Heart right ventricle (tissue), 16 donors: Measurements from ENCODE around the gene SLC2A6. TPM values are rescaled to one million over a fixed set of nuclear protein-coding genes. Genes with fewer than 3 reads are reported as not detected.

Experiments
- ATAC-seq, 8 donors: fragments of 200-7000 bp; cut with Tn5 transposase; one replicate each; pipeline ENCODE4 v1.9.1; 2020; ENCODE audit warnings: mild to moderate bottlenecking in 8 of 8, moderate library complexity in 8 of 8, moderate number of reproducible peaks in 1 of 8
- DNase-seq, 2 donors: peaks; one replicate each; pipeline ENCODE4 v3.0.0-alpha.2; 2020
- H3K27ac ChIP-seq, 10 donors: fragments of 200-600 bp; sonication (generic) in 2 of 10; one replicate each; pipeline versions ENCODE4 v1.5.0 to v1.8.0; 2020 to 2022; ENCODE audit warnings: mild to moderate bottlenecking in 3 of 10
- H3K27me3 ChIP-seq, 7 donors: fragments of 200-600 bp; one replicate each; pipeline ENCODE4 v1.8.0; 2021 to 2022; ENCODE audit warnings: mild to moderate bottlenecking in 2 of 7
- H3K36me3 ChIP-seq, 9 donors: fragments of 200-600 bp; sonication (generic) in 1 of 9; one replicate each; pipeline versions ENCODE4 v1.5.0 to v1.8.0; 2020 to 2022; ENCODE audit warnings: mild to moderate bottlenecking in 2 of 9
- H3K4me1 ChIP-seq, 9 donors: fragments of 200-600 bp; sonication (generic) in 1 of 9; one replicate each; pipeline versions ENCODE4 v1.5.0 to v1.8.0; 2020 to 2022; ENCODE audit warnings: mild to moderate bottlenecking in 4 of 9
- H3K4me3 ChIP-seq, 10 donors: fragments of 200-600 bp; sonication (generic) in 2 of 10; one replicate each; pipeline versions ENCODE4 v1.5.0 to v1.8.0; 2020 to 2022; ENCODE audit warnings: mild to moderate bottlenecking in 7 of 10, moderate library complexity in 2 of 10
- H3K9me3 ChIP-seq, 11 donors: fragments of 200-600 bp in 10 of 11; sonication (generic) in 2 of 11; one replicate each; pipeline versions ENCODE4 v1.5.0 to v1.8.0; 2013 to 2022; ENCODE audit warnings: mild to moderate bottlenecking in 2 of 11, control low read depth in 1 of 11, moderate library complexity in 1 of 11
- WGBS, 2 donors: extraction: QIAGEN DNeasy Blood & Tissue Kit; methylation state at CpG; one replicate each; pipeline ENCODE4 v1.1.7; 2013; ENCODE audit warnings: inconsistent platforms in 1 of 2; 5-methylcytosine and 5-hydroxymethylcytosine counted together
- intact Hi-C, 10 donors: fragments of 100-400 bp; cut with DNase I; formaldehyde crosslinking; loops; one replicate each; pipeline versions ENCODE4 v1.11.1 to v1.14.2; 2022
- polyA plus RNA-seq, 2 donors: library from polyadenylated mRNA; stranded (reverse); fragments of 200-250 nt; gene quantifications; one replicate each; pipeline ENCODE4 v1.2.3, GENCODE V29; 2013
- total RNA-seq, 10 donors: library from RNA; stranded (reverse); fragmentation: NEBNext Ultra II Directional in 3 of 10; extraction: Animal tissue kit (Norgen Biotek cat#: 25700) in 3 of 10; gene quantifications; one replicate each; pipeline versions ENCODE4 v1.2.1 to v1.2.4, GENCODE V29; 2021 to 2023
- TF ChIP-seq, protein P1 (sequence below), 9 donors: fragments of 200-600 bp; sonication (generic) in 2 of 9; IDR thresholded peaks; one replicate each; pipeline versions ENCODE4 v1.5.0 to v1.8.0; 2021 to 2022; ENCODE audit warnings: antibody characterized with exemption in 9 of 9, mild to moderate bottlenecking in 5 of 9, moderate library complexity in 1 of 9
- donor health status: Arrhythmogenic right ventricular cardiomyopathy.
- donor health status: ischemic (EF 13 %, LVEDD 7.1; RV severe dilation, severe dysfunction).
- donor health status: healthy with polysubstance abuse.
- donor health status: DM: no; HTN: yes; CAD: no.
- donor health status: DM: no; HTN: no; CAD: no.
- donor health status: ischemic (EF 25% LVEDD 6.9; RV normal size, moderate dysfunction).
- donor health status: ischemic (EF 25% LVEDD 5.7; RV mildly dilated, moderate dysfunction).
- donor health status: healthy.
- donor health status: DM: yes; HTN: yes; CAD: no.
- donor health status: Ischemic cardiomyopathy.
- donor health status: ischemic (EF 35%, LVEDD 5.7; RV mildly dilated, moderate dysfunction).
- donor health status: nonischemic (EF 11% LVEDD 7.7; RV severe dilation, severe dysfunction).
- donor health status: DM: yes; HTN: yes; CAD: no.
- donor health status: PGD.
- donor health status: ischemic (EF 29% LVEDD 5.4; RV normal size, mild dysfunction).
- donor health status: nonischemic (EF 23%, LVEDD 6.1; RV moderate dilation, normal function).

Gene SLC2A6
- total and polyA plus RNA-seq, 12 donors = 1.3 to 7.0 (median 2.5) TPM

DNA sequence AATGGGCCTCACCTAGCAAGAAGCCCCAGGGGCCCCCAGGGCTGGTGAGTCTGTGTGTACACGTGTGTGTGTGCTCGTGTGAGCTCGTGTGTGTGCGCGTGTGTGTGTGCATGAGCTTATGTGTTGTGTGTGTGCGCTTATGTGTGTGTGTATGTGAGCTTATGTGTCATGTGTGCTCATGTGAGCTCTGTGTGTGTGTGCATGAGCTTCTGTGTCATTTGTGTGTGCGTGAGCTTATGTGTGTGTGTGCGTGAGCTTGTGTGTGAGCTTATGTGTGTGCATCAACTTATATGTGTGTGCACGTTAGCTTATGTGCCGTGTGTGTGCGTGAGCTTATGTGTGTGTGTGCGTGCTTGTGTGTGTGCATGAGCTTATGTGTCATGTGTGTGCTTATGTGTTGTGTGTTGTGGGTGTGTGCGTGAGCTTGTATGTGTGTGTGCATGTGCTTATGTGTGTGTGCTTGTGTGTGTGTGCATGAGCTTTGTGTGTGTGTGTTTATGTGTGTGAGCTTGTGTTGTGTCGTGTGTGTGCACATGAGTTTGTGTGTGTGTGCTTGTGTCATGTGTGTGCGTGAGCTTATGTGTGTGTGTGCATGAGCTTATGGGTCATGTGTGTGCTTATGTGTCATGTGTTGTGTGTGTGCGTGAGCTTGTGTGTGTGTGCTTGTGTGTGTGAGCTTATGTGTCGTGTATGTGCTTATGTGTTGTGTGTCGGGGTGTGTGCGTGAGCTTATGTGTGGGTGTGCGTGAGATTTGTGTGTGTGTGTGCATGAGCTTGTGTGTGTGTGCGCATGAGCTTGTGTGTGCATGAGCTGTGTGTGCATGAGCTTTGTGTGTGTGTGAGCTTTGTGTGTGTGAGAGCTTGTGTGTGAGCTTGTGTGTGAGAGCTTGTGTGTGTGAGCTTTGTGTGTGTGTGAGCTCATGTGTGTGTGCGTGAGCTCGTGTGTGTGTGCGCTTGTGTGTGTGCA lies 16.7 kb upstream of the SLC2A6 start:
- intact Hi-C loops = no loop called here
- peaks cover 0 to 6% (median 0%) of the 10 kb centered on the region in 7 donors for H3K27me3 ChIP-seq
- DNase-seq = no peak
- no peak overlapping the region for H3K4me3 ChIP-seq
- no peak overlapping the region for H3K27ac ChIP-seq
- TF ChIP-seq, protein P1, sequence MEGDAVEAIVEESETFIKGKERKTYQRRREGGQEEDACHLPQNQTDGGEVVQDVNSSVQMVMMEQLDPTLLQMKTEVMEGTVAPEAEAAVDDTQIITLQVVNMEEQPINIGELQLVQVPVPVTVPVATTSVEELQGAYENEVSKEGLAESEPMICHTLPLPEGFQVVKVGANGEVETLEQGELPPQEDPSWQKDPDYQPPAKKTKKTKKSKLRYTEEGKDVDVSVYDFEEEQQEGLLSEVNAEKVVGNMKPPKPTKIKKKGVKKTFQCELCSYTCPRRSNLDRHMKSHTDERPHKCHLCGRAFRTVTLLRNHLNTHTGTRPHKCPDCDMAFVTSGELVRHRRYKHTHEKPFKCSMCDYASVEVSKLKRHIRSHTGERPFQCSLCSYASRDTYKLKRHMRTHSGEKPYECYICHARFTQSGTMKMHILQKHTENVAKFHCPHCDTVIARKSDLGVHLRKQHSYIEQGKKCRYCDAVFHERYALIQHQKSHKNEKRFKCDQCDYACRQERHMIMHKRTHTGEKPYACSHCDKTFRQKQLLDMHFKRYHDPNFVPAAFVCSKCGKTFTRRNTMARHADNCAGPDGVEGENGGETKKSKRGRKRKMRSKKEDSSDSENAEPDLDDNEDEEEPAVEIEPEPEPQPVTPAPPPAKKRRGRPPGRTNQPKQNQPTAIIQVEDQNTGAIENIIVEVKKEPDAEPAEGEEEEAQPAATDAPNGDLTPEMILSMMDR (IDR thresholded peaks at IDR 0.05) = no peak
- no peak for ATAC-seq
- H3K36me3 ChIP-seq = no peaks in the 10 kb centered on the region
- H3K4me1 ChIP-seq = peaks cover 11 to 40% (median 28%) of the 10 kb centered on the region in 9 donors
- no peaks in the 10 kb centered on the region for H3K9me3 ChIP-seq
- WGBS, 2 donors = 94% methylated on average over 24 of the region's 24 CpGs

DNA sequence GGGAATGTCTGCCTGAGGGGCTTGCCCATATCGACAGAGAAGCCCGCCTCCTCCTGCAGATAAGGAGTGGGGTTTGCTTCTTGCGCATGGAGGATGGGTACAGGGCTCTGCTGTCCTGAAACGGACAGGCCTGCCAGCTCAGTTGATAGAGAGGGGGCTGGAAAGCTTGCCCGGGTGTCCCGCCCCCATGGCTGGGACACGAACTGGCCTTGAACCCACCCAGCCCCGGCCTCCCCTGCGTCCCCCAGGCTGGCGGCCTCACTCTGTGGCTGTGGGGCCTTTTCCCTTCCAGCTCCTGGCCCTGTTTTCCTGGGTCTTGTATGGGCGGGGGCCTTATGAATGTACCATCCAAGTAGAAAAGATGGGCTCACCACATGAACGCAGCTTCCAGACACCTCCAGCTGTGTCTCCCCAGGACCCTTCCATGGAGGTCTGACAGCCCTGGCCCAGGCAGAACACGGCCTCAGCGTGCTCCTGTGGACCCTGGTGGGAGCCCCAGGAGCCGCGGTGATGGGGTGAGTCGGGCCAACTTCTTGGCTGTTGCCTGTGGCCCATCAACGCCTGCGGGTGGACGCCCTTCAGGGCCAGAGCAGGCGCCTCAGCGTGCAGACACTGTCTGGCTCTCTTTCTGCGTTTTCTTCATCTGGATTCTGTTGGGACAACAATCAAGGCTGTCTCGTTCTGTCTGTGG lies 15.9 kb upstream of the SLC2A6 start:
- peaks cover 0 to 6% (median 0%) of the 10 kb centered on the region in 7 donors for H3K27me3 ChIP-seq
- no peak overlapping the region for H3K4me3 ChIP-seq
- H3K27ac ChIP-seq = no peak overlapping the region
- TF ChIP-seq, protein P1 (IDR thresholded peaks at IDR 0.05) = no peak
- no peak for DNase-seq
- no peaks in the 10 kb centered on the region for H3K9me3 ChIP-seq
- peak in 1 of 8 donors; percentile 22 for ATAC-seq
- WGBS, 2 donors = 73 to 81% methylated on average over 24 of the region's 24 CpGs
- intact Hi-C loops = no loop called here
- no peaks in the 10 kb centered on the region for H3K36me3 ChIP-seq
- peaks cover 11 to 39% (median 27%) of the 10 kb centered on the region in 9 donors for H3K4me1 ChIP-seq

DNA sequence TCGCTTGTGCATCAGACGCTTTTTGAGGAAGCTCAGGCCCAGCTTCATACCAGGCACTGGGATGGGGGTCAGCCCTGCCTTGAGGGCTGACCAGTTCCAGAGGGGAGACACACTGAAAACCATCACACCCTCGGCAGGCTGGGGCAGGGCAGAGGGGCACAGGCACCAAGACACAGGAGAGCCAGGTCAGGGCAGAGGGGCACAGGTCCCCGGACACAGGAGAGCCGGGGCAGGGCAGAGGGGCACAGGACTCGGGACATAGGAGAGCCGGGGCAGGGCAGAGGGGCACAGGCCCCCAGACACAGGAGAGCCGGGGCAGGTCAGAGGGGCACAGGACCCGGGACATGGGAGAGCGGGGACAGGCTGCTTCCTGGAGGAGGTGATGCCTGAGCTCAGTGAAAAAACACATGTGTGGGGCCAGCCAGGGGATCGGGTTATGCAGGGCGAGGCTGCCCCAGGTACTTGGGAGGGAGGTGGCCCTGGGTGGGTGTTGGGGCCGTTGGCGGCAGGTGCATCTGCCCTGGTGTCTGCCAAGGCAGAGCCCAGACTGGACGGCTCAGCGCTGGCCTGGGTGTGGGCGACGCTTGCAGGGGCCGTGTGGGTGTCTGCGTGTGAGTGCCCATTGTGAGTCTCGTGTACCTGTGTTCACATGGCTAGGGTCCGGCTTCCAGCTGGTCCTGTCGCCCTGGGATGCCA lies 15.1 kb upstream of the SLC2A6 start:
- 92 to 94% methylated on average over 22 to 23 of the region's 23 CpGs for WGBS, 2 donors
- H3K36me3 ChIP-seq = no peaks in the 10 kb centered on the region
- TF ChIP-seq, protein P1 (IDR thresholded peaks at IDR 0.05) = no peak
- no peaks in the 10 kb centered on the region for H3K9me3 ChIP-seq
- peaks cover 11 to 31% (median 19%) of the 10 kb centered on the region in 9 donors for H3K4me1 ChIP-seq
- ATAC-seq = peak in 1 of 8 donors; percentile 2
- peaks cover 0 to 6% (median 0%) of the 10 kb centered on the region in 7 donors for H3K27me3 ChIP-seq
- H3K4me3 ChIP-seq = no peak overlapping the region
- H3K27ac ChIP-seq = no peak overlapping the region
- no peak for DNase-seq
- intact Hi-C loops = no loop called here

DNA sequence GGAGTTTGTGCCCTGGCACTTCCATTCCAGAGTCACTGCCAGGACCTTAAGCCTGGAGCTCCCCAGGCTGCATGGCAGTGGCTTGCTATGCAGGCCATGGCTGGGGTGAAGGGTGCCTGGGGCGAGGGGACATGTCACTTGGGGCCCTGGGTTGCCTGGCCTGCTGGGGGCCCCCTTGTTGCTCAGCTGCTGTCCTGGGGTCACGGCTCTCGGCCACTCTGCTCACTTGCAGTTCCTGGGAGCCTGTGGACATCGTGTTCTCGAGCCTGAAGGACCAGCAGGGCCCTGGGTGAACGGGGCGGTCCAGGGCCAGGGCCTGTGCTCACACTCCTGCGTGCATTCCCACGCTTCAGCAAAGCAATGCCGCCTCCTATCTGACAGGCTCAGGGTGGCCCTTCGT lies 14.5 kb upstream of the SLC2A6 start:
- intact Hi-C loops = no loop called here
- Histone ChIP-seq H3K9me3 (no peaks in the 10 kb centered on the region), H3K27ac (peak overlapping the region in 2 of 10 donors; percentile 64 to 69), H3K27me3 (peaks cover 0 to 6% (median 0%) of the 10 kb centered on the region in 7 donors), H3K36me3 (no peaks in the 10 kb centered on the region), H3K4me1 (peaks cover 10 to 26% (median 17%) of the 10 kb centered on the region in 9 donors), H3K4me3 (no peak overlapping the region)
- ATAC-seq (peak in 1 of 8 donors; percentile 2), DNase-seq (no peak)
- WGBS, 2 donors = 86 to 95% methylated on average over 11 of the region's 11 CpGs
- TF ChIP-seq, protein P1 (IDR thresholded peaks at IDR 0.05) = no peak
